Mesendoderm (in vitro differentiated cells): ENCODE measurements around the gene MT1X. TPM values are rescaled to one million over a fixed set of nuclear protein-coding genes. Genes with fewer than 3 reads are reported as not detected.
A peak's percentile ranks its signal among the peaks of the same experiment; 100 is the strongest.

ENCODE experiments used
- DNase-seq: peaks from one replicate; pipeline ENCODE4 v3.0.0; 2013
- H2AK5ac ChIP-seq: 2 replicates; pipeline ENCODE4 v1.6.1; 2013; ENCODE audit warnings: low read length, inconsistent platforms
- H2BK120ac ChIP-seq: 2 replicates; pipeline ENCODE4 v1.6.1; 2013; ENCODE audit warnings: low read depth, mild to moderate bottlenecking, low read length, moderate library complexity, mixed read lengths
- H2BK15ac ChIP-seq: replicated peaks from 2 replicates; pipeline ENCODE4 v1.6.1; 2013; ENCODE audit warnings: low read depth, mild to moderate bottlenecking, moderate library complexity
- H2BK5ac ChIP-seq: 2 replicates; pipeline ENCODE4 v1.6.1; 2013; ENCODE audit warnings: low read length, inconsistent platforms
- H3K18ac ChIP-seq: 2 replicates; pipeline ENCODE4 v1.6.1; 2013; ENCODE audit warnings: mild to moderate bottlenecking, low read length, mixed read lengths
- H3K23ac ChIP-seq: one replicate; pipeline ENCODE4 v1.6.1; 2013; ENCODE audit warnings: low read length
- H3K27ac ChIP-seq: 2 replicates; pipeline ENCODE4 v1.5.1; 2013; ENCODE audit warnings: low read depth, mild to moderate bottlenecking, inconsistent platforms, low read length, moderate library complexity
- H3K27me3 ChIP-seq: 2 replicates; pipeline ENCODE4 v1.6.1; 2013; ENCODE audit warnings: low read length, control low read depth, mild to moderate bottlenecking, inconsistent platforms; ENCODE audit not compliant: insufficient read depth, poor library complexity
- H3K36me3 ChIP-seq: 2 replicates; pipeline ENCODE4 v1.6.1; 2013; ENCODE audit warnings: low read length, inconsistent platforms; ENCODE audit not compliant: control insufficient read depth, insufficient read depth
- H3K4ac ChIP-seq: one replicate; pipeline ENCODE4 v1.6.1; 2013; ENCODE audit warnings: low read depth, mild to moderate bottlenecking, low read length, moderate library complexity
- H3K4me1 ChIP-seq: 2 replicates; pipeline ENCODE4 v1.6.1; 2013; ENCODE audit warnings: low read depth, low read length, inconsistent platforms; ENCODE audit not compliant: control insufficient read depth
- H3K4me2 ChIP-seq: 2 replicates; pipeline ENCODE4 v1.6.1; 2013; ENCODE audit warnings: low read length
- H3K4me3 ChIP-seq: 2 replicates; pipeline ENCODE4 v1.5.1; 2013; ENCODE audit warnings: mild to moderate bottlenecking, low read length
- H3K56ac ChIP-seq: one replicate; pipeline ENCODE4 v1.6.1; 2013; ENCODE audit warnings: low read length
- H3K79me1 ChIP-seq: 2 replicates; pipeline ENCODE4 v1.6.1; 2013; ENCODE audit warnings: low read length, inconsistent platforms
- H3K79me2 ChIP-seq: 2 replicates; pipeline ENCODE4 v1.6.1; 2013; ENCODE audit warnings: mild to moderate bottlenecking, low read length; ENCODE audit not compliant: control insufficient read depth, insufficient read depth
- H3K9ac ChIP-seq: 2 replicates; pipeline ENCODE4 v1.6.1; 2013; ENCODE audit warnings: low read length, inconsistent platforms
- H4K5ac ChIP-seq: one replicate; pipeline ENCODE4 v1.6.1; 2013; ENCODE audit warnings: low read length
- H4K8ac ChIP-seq: one replicate; pipeline ENCODE4 v1.6.1; 2013; ENCODE audit warnings: low read depth, mild to moderate bottlenecking, control low read depth, low read length, moderate library complexity
- WGBS: extraction: QIAGEN DNeasy Blood & Tissue Kit; methylation state at CpG from one replicate; pipeline ENCODE4 v1.1.7; 2013; ENCODE audit warnings: low lambda C conversion rate, missing lambda C conversion rate; ENCODE audit not compliant: insufficient coverage; ENCODE audit errors: extremely low coverage; 5-methylcytosine and 5-hydroxymethylcytosine counted together
- polyA plus RNA-seq, 2 experiments: library from polyadenylated mRNA; stranded (reverse); fragments of 200-250 nt; gene quantifications; one replicate each; pipeline ENCODE4 v1.2.3, GENCODE V29; 2013

The MT1X gene
- polyA plus RNA-seq (2013, experiment 1 of 2) = 556 TPM
- 546 TPM for polyA plus RNA-seq (2013, experiment 2 of 2)

DNA sequence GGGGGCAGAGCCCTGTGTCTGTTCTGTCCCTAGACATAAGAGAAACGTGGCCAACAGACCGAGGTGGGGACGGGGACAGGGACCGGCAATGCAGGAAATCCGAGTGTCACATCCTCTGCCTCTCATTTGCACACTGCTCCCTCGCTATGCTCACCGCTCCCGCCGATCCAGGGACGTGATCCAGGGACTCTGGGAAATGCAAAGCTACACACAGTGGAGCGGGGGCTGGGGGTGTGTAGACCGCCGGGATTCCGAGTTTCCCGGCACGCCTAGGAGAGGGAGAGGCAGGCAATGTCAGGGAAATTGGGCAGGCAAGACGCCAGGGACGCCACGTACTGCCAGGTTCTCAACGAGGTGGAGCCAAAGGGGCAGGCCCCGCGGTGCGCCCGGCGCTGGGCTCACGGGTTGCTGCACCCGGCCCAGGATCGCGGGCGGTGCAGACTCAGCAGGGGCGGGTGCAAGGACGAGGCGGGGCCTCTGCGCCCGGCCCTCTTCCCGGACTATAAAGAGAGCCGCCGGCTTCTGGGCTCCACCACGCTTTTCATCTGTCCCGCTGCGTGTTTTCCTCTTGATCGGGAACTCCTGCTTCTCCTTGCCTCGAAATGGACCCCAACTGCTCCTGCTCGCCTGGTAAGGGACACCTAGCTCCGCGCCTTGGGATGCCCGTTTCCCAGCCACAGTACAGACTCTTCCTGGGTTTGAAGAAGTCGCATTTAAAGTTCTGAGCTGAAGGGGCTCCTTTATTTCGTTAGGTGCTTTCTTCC is at the start of gene MT1X:
Gene MT1X (plus strand): TSS at position 532 of the 764 bp plus-strand sequence. CDS start 71 bp downstream, at position 603.
- no peaks in the 10 kb centered on the region for H3K79me1 ChIP-seq
- peak within 1 kb of the TSS; percentile 99 for H3K23ac ChIP-seq
- H3K27me3 ChIP-seq = no peaks in the 10 kb centered on the region
- no peak within 1 kb of the TSS for H4K8ac ChIP-seq
- no CpG with 5 or more reads among the region's 49 CpGs for WGBS
- H3K27ac ChIP-seq = no peak within 1 kb of the TSS
- no peak within 1 kb of the TSS for H2BK120ac ChIP-seq
- H4K5ac ChIP-seq = no peak within 1 kb of the TSS
- peak within 1 kb of the TSS; percentile 90 for H3K56ac ChIP-seq
- H2BK5ac ChIP-seq = peak within 1 kb of the TSS; percentile 43
- H3K36me3 ChIP-seq = no peaks in the 10 kb centered on the region
- H3K4me3 ChIP-seq = peak within 1 kb of the TSS; percentile 59
- no peak within 1 kb of the TSS for H3K18ac ChIP-seq
- no peaks in the 10 kb centered on the region for H3K79me2 ChIP-seq
- H3K4ac ChIP-seq = no peak within 1 kb of the TSS
- H3K4me2 ChIP-seq = peak within 1 kb of the TSS; percentile 89
- peaks cover 5% of the 10 kb centered on the region for H3K4me1 ChIP-seq
- H3K9ac ChIP-seq = peak within 1 kb of the TSS; percentile 91
- no peak within 1 kb of the TSS for H2BK15ac ChIP-seq
- H2AK5ac ChIP-seq = peak within 1 kb of the TSS; percentile 48
- peak; percentile 91 for DNase-seq

DNA sequence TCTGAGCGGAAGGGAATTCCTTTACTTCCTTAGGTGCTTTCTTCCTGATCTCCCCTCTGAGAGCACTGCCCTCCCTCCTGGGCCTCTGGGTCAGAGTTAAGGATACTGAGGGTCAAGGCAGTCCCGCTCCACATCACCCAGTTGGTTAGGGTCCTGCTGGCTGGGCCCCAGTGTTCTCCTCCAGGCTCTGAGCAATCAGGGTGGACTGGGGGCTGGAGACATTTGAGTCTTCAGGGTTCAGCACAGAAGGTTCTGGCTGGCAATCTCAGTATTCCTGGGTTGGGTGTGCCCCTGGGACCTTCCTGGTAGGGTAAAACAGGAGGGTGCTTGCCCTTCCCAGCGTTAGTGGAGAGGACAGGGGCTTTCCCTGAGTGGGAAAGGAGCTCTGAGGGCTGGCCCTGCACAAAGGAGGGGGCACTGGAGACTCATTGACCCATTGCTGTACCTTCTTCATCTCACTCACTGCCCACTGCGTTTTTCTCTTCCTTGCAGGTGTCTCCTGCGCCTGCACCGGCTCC is 49.4 kb upstream of the MT1X start:
- Histone ChIP-seq H2BK15ac (no peak overlapping the region), H3K79me1 (no peaks in the 10 kb centered on the region), H3K79me2 (no peaks in the 10 kb centered on the region), H4K5ac (no peak overlapping the region), H3K9ac (no peak overlapping the region), H4K8ac (no peak overlapping the region), H3K36me3 (no peaks in the 10 kb centered on the region), H3K4ac (no peak overlapping the region), H3K18ac (no peak overlapping the region), H3K23ac (no peak overlapping the region), H3K4me2 (no peak overlapping the region), H2AK5ac (no peak overlapping the region), H3K4me1 (no peaks in the 10 kb centered on the region), H2BK120ac (no peak overlapping the region), H3K4me3 (no peak overlapping the region), H3K56ac (no peak overlapping the region), H3K27me3 (peaks cover 89% of the 10 kb centered on the region), H3K27ac (no peak overlapping the region), H2BK5ac (no peak overlapping the region)
- no peak for DNase-seq
- WGBS = no CpG with 5 or more reads among the region's 6 CpGs

DNA sequence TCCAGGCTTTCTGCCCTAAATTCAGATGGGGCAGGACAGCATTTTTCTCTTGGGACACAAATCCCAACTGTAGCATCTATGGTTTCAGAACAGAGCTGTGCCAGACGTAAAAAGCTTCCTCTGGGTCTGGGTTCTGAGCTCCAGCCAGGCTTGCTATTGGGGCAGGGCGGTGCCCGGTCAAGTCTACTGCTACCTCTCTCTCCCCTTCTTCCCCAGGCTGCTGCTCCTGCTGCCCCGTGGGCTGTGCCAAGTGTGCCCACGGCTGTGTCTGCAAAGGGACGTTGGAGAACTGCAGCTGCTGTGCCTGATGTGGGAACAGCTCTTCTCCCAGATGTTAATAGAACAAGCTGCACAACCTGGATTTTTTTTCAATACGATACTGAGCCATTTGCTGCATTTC is 48.7 kb upstream of the MT1X start:
- no peak overlapping the region for H3K23ac ChIP-seq
- no peaks in the 10 kb centered on the region for H3K4me1 ChIP-seq
- WGBS = no CpG with 5 or more reads among the region's 7 CpGs
- H2BK15ac ChIP-seq = no peak overlapping the region
- no peaks in the 10 kb centered on the region for H3K36me3 ChIP-seq
- H3K4ac ChIP-seq = no peak overlapping the region
- no peak overlapping the region for H4K8ac ChIP-seq
- H3K27me3 ChIP-seq = peaks cover 92% of the 10 kb centered on the region
- no peak overlapping the region for H3K4me2 ChIP-seq
- no peaks in the 10 kb centered on the region for H3K79me1 ChIP-seq
- no peaks in the 10 kb centered on the region for H3K79me2 ChIP-seq
- no peak overlapping the region for H3K9ac ChIP-seq
- DNase-seq = no peak
- H2BK5ac ChIP-seq = no peak overlapping the region
- H4K5ac ChIP-seq = no peak overlapping the region
- no peak overlapping the region for H3K18ac ChIP-seq
- H3K56ac ChIP-seq = no peak overlapping the region
- no peak overlapping the region for H3K27ac ChIP-seq
- no peak overlapping the region for H3K4me3 ChIP-seq
- no peak overlapping the region for H2AK5ac ChIP-seq
- H2BK120ac ChIP-seq = no peak overlapping the region

DNA sequence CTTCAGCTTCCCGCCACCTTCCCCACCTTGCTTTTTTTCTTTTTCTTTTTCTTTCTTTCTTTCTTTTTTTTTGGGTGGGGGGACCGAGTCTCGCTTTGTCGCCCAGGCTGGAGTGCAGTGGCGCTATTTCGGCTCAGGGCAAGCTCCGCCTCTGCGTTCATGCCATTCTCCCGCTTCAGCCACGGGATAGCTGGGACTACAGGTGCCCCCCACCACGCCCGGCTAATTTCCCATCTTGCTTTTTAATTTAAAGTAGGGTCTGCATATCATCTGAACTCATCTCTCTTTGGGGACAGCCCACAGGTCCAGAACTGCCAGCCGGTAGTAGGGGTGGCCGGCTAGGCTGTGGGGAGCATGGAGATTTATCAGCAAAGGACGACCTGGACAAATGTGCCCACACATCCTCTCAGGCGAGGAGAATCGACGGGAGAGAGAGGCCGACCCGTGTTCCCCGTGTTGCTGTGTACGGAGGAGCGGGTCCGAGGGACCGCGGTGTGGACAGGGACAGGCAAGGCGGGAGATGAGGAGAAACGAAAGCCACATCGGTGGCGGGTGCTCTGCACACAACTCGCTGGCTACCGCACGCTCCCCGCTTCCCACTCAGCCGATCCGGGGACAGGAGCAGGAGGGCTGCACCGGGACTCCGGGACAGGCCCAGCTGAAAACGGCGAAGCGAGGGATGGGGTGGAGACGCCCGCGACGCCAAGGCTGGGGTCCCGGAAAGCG is 47.4 kb upstream of the MT1X start:
- WGBS = no CpG with 5 or more reads among the region's 47 CpGs
- H2AK5ac ChIP-seq = no peak overlapping the region
- DNase-seq = no peak
- no peaks in the 10 kb centered on the region for H3K79me1 ChIP-seq
- no peak overlapping the region for H3K4me2 ChIP-seq
- H3K27ac ChIP-seq = no peak overlapping the region
- no peak overlapping the region for H2BK15ac ChIP-seq
- H3K56ac ChIP-seq = peak overlapping the region; percentile 7
- no peak overlapping the region for H3K9ac ChIP-seq
- no peak overlapping the region for H3K18ac ChIP-seq
- H2BK120ac ChIP-seq = no peak overlapping the region
- no peak overlapping the region for H3K4me3 ChIP-seq
- H3K79me2 ChIP-seq = no peaks in the 10 kb centered on the region
- no peak overlapping the region for H2BK5ac ChIP-seq
- no peak overlapping the region for H4K8ac ChIP-seq
- no peak overlapping the region for H3K23ac ChIP-seq
- no peaks in the 10 kb centered on the region for H3K4me1 ChIP-seq
- H3K4ac ChIP-seq = no peak overlapping the region
- H3K27me3 ChIP-seq = peaks cover 92% of the 10 kb centered on the region
- H3K36me3 ChIP-seq = no peaks in the 10 kb centered on the region
- no peak overlapping the region for H4K5ac ChIP-seq

DNA sequence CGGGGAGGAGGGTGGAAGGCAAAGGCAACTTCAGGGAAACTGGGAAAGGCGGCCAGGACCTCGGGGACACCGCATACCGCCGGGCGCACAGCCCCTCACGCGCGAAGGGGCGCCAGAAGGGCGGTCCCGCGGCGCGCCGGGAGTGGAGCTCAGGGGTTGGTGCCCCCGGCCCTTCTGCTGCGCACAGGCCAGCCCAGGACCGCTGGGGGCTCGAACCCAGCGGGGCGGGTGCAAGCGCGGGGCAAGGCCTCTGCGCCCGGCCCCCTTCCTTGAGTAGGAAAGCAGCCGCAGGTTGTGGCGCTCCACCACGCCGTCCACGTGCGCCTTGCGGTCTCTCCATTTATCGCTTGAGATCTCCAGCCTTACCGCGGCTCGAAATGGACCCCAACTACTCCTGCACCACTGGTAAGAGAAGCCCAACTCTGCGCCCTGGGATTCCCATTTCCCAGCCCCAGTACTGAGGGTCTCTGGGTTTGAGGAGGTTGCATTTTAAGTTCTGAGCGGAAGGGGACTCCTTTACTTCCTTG is 46.8 kb upstream of the MT1X start:
- Histone ChIP-seq H3K56ac (peak overlapping the region; percentile 7), H3K27me3 (peaks cover 92% of the 10 kb centered on the region), H3K27ac (no peak overlapping the region), H3K9ac (no peak overlapping the region), H2BK5ac (no peak overlapping the region), H3K23ac (no peak overlapping the region), H3K79me2 (no peaks in the 10 kb centered on the region), H3K18ac (no peak overlapping the region), H3K79me1 (no peaks in the 10 kb centered on the region), H2BK15ac (no peak overlapping the region), H3K4me1 (no peaks in the 10 kb centered on the region), H3K4ac (no peak overlapping the region), H4K8ac (no peak overlapping the region), H2AK5ac (no peak overlapping the region), H2BK120ac (no peak overlapping the region), H3K4me3 (no peak overlapping the region), H3K4me2 (no peak overlapping the region), H3K36me3 (no peaks in the 10 kb centered on the region), H4K5ac (no peak overlapping the region)
- DNase-seq = no peak
- no CpG with 5 or more reads among the region's 40 CpGs for WGBS
